Osteocyte (in vitro differentiated cells): Measurements from ENCODE around the gene AGT. TPM values are rescaled to one million over a fixed set of nuclear protein-coding genes. Genes with fewer than 3 reads are reported as not detected.

Experiments
- DNase-seq: peaks from one replicate; pipeline ENCODE4 v3.0.0; 2021; ENCODE audit warnings: mixed read lengths; ENCODE audit not compliant: unreplicated experiment; ENCODE audit errors: extremely low spot score
- H3K27ac Mint-ChIP-seq: one replicate; pipeline ENCODE4 v1.8.0; 2021; ENCODE audit warnings: mild to moderate bottlenecking, mixed read lengths; ENCODE audit not compliant: unreplicated experiment
- H3K27me3 Mint-ChIP-seq: one replicate; pipeline ENCODE4 v1.8.0; 2021; ENCODE audit warnings: mixed read lengths; ENCODE audit not compliant: unreplicated experiment
- H3K36me3 Mint-ChIP-seq: one replicate; pipeline ENCODE4 v1.8.0; 2021; ENCODE audit warnings: mixed read lengths; ENCODE audit not compliant: unreplicated experiment
- H3K4me1 Mint-ChIP-seq: one replicate; pipeline ENCODE4 v1.8.0; 2021; ENCODE audit warnings: mixed read lengths; ENCODE audit not compliant: unreplicated experiment
- H3K4me3 Mint-ChIP-seq: one replicate; pipeline ENCODE4 v1.8.0; 2021; ENCODE audit warnings: mild to moderate bottlenecking, moderate library complexity, mixed read lengths; ENCODE audit not compliant: unreplicated experiment
- H3K9me3 Mint-ChIP-seq: one replicate; pipeline ENCODE4 v1.8.0; 2021; ENCODE audit warnings: mixed read lengths; ENCODE audit not compliant: unreplicated experiment
- total RNA-seq: library from RNA; stranded (reverse); gene quantifications from 2 replicates; pipeline ENCODE4 v1.2.1, GENCODE V29; 2021
- TF ChIP-seq, protein P1 (sequence below): fragments of 200-600 bp; sonication (generic); IDR thresholded peaks from 2 replicates; pipeline ENCODE4 v1.5.0; 2021; ENCODE audit warnings: antibody characterized with exemption, mild to moderate bottlenecking, moderate library complexity

Gene AGT
- total RNA-seq, 1 donor from 2014 or later: 25.6 TPM

DNA sequence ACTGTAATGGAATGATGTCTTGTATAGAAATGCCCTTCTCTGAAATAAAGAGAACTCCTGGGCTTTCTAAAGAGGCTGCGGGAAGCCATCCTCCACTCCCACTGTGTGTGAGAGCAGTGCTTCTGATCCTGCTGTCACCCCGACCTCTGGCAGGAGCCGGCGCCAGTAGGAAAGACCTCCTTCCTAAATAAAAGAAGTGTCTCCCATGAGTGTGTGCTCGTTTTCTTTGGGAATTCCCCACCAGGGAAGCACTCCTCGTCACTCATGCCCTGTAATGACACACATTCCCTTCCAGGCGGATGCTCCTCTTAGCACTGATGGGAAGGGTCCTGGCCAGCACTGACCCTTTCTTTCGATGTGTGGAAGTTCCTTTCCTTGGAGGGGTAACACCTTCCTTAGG lies 20.1 kb downstream of the AGT start:
- Mint-ChIP-seq H3K36me3 (peaks cover 26% of the 10 kb centered on the region), H3K4me3 (no peak overlapping the region), H3K4me1 (peaks cover 2% of the 10 kb centered on the region), H3K27ac (no peak overlapping the region), H3K27me3 (no peaks in the 10 kb centered on the region), H3K9me3 (no peaks in the 10 kb centered on the region)
- TF ChIP-seq, protein P1, sequence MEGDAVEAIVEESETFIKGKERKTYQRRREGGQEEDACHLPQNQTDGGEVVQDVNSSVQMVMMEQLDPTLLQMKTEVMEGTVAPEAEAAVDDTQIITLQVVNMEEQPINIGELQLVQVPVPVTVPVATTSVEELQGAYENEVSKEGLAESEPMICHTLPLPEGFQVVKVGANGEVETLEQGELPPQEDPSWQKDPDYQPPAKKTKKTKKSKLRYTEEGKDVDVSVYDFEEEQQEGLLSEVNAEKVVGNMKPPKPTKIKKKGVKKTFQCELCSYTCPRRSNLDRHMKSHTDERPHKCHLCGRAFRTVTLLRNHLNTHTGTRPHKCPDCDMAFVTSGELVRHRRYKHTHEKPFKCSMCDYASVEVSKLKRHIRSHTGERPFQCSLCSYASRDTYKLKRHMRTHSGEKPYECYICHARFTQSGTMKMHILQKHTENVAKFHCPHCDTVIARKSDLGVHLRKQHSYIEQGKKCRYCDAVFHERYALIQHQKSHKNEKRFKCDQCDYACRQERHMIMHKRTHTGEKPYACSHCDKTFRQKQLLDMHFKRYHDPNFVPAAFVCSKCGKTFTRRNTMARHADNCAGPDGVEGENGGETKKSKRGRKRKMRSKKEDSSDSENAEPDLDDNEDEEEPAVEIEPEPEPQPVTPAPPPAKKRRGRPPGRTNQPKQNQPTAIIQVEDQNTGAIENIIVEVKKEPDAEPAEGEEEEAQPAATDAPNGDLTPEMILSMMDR: no peak
- DNase-seq: no peak

DNA sequence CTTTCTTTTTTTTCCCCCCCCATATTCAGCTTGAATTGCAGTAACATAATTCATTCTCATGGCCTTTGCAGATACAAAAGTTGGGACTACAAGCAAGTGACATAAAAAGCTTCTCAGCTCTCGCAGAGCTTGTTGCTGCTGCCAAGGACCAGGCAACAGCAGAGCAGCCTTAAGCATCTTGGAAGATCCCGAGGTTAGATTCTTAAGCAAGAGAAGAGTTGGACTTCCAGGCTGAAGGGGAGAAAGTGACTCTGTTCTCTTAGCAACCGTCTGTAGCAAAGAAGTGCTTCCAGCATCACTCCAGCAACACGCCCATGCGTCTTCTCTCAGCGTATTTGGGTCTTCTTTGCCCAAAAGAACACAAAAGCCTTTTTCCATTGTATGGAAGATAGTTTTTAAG lies 20.7 kb downstream of the AGT start:
- Mint-ChIP-seq H3K27ac (no peak overlapping the region), H3K4me3 (no peak overlapping the region), H3K4me1 (peaks cover 2% of the 10 kb centered on the region), H3K36me3 (peaks cover 30% of the 10 kb centered on the region), H3K9me3 (no peaks in the 10 kb centered on the region), H3K27me3 (no peaks in the 10 kb centered on the region)
- TF ChIP-seq, protein P1: no peak
- DNase-seq: no peak

DNA sequence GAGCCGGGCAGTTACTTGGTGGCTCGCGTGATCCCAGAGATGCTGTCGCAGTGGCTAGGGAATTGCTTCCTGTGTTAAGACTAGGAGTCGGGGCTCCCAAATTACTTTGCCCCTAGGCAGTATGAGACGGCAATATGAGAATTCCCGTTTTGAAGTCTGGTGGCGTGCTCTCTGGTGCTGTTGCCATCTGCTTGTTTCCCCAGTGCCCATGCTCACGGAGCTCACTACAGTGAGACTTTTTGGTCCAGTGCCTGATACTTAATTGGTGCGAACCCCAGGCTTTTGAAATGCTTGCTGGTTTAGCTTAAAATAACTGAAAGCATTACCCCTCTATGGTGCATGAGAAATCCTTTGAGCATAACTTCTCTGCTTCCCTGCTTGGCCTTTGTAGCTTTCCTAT lies 22.3 kb downstream of the AGT start:
- H3K27me3 Mint-ChIP-seq: no peaks in the 10 kb centered on the region
- no peak overlapping the region for H3K4me3 Mint-ChIP-seq
- H3K9me3 Mint-ChIP-seq: no peaks in the 10 kb centered on the region
- H3K27ac Mint-ChIP-seq: no peak overlapping the region
- H3K4me1 Mint-ChIP-seq: peaks cover 2% of the 10 kb centered on the region
- peaks cover 42% of the 10 kb centered on the region for H3K36me3 Mint-ChIP-seq
- no peak for DNase-seq
- TF ChIP-seq, protein P1: no peak

DNA sequence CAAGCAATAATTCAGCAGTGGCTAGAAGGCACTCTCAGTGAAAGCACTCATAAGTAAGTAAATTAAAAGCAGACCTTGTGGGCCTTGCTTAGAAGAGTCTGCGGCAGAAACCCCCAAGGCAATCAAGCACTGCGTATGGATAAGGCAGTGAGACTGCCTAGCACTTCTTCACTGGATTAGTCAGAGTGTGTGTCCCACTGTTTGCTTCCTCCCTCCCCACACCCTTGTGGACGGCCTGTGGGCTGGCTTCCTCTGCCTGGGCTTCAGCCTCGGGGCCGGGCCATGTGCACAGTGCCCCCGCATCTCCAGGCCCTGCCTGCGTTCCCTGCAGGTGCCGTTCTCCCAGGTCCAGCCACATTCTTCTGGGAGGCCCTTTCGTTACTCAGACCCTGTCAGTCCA lies 23.8 kb downstream of the AGT start:
- Mint-ChIP-seq H3K4me3 (no peak overlapping the region), H3K9me3 (no peaks in the 10 kb centered on the region), H3K4me1 (peaks cover 2% of the 10 kb centered on the region), H3K36me3 (peaks cover 54% of the 10 kb centered on the region), H3K27me3 (no peaks in the 10 kb centered on the region), H3K27ac (no peak overlapping the region)
- no peak for DNase-seq
- TF ChIP-seq, protein P1: no peak

DNA sequence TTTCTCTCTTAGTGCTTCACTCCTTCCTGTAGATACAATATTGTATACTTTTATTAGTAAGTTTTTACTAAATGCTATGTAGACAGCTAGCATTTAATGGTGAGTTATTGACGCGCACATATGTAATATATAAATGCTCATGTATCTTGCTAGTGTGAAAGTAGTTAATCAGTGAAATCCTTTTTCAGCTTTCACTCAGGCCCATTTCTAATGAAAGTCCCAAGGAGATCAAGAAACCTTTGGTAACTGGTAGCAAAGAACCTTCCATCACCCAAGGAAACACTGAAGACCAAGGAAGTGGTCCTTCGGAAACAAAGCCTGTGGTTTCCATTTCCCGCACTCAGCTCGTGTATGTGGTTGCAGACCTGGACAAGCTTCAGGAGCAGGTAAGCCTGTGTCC lies 27.2 kb downstream of the AGT start:
- TF ChIP-seq, protein P1: no peak
- H3K27ac Mint-ChIP-seq: no peak overlapping the region
- H3K4me1 Mint-ChIP-seq: peaks cover 13% of the 10 kb centered on the region
- no peak for DNase-seq
- H3K9me3 Mint-ChIP-seq: no peaks in the 10 kb centered on the region
- H3K36me3 Mint-ChIP-seq: peaks cover 55% of the 10 kb centered on the region
- no peaks in the 10 kb centered on the region for H3K27me3 Mint-ChIP-seq
- no peak overlapping the region for H3K4me3 Mint-ChIP-seq
